ENCODE measurements around the gene R3HCC1L.
"Not testable (repeated sequence)": the region's sequence is repeated elsewhere in the genome, so short reads cannot be mapped to it uniquely, and the experiment has no call there.

R3HCC1L gene

DNA sequence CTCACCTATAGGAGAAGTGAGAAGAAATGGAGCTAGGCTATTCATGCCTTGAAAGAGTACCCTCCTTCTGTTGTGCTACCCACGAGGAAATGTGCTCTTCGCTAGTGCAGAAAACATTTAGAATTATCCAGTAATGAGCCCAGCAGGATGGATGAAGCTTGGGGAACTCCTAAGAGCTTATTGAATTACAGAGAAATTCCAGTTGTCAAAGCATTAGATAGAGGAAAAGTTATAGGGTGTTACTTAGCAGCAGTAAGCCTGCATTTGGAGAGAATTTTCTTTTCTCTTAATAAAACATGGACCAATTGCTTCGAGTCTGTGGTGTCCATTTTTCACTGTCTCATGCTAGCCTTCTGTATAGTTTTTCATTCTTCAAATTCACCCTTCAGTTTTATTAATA, 5.0 kb downstream of the R3HCC1L start:
- Histone ChIP-seq H3K27ac (ENCODE audit: insufficient read depth in 1 of 2, low read depth in 1 of 2, low read length in 2 of 2, poor library complexity in 1 of 2, severe bottlenecking in 2 of 2) (no peak overlapping the region), H3K9me3 (ENCODE audit: control extremely low read depth in 1 of 5, control insufficient read depth in 4 of 5, insufficient read depth in 2 of 5, low read depth in 1 of 5, low read length in 4 of 5) (no peaks in the 10 kb centered on the region), H3K4me1 (ENCODE audit: control extremely low read depth in 1 of 4, control insufficient read depth in 4 of 4, insufficient read depth in 4 of 4, low read length in 3 of 4) (peaks cover 0 to 10% (median 5%) of the 10 kb centered on the region in 4 experiments), H3K27me3 (replicated peaks in 2 of 5; ENCODE audit: control insufficient read depth in 4 of 5, insufficient read depth in 5 of 5, low read length in 4 of 5) (no peaks in the 10 kb centered on the region), H3K4me3 (ENCODE audit: control insufficient read depth in 1 of 7, extremely low read depth in 1 of 7, insufficient read depth in 4 of 7, low read depth in 2 of 7, low read length in 6 of 7) (no peak overlapping the region), H3K36me3 (ENCODE audit: control insufficient read depth in 4 of 4, insufficient read depth in 4 of 4, low read length in 3 of 4) (peaks cover 0 to 3% (median 0%) of the 10 kb centered on the region in 4 experiments)
- no peak for DNase-seq
- CTCF ChIA-PET, result no interaction called here
- WGBS (ENCODE audit: insufficient coverage), result 94% methylated on average over 2 of the region's 3 CpGs
- POLR2A ChIA-PET, result no interaction called here

DNA sequence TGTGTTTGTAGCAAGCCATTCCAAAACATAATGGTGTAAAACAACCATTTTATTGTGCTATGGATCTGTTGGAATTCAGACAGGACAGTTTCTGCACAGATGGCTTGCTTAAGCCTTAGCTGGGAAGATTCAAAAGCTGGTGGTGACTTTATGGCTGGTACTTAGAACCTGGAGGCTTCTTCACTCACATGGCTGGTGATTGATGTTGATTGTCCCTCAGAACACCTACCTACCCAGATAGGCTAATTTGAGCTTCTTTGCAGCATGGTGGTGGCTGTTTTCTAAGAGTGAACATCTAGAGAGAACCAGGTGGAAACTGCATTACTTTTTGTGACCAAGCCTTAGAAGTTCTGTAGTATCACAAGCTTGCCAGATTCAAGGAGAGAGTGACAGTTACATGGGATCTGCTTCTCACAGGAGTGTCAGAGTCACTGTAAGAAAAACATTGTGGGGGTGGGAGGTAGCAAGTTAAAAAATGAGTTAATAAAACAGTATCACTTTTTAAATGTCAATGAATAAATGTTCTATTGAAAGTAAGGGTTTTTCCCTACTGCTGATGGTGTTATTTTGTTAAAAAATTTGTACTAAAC, 7.1 kb downstream of the R3HCC1L start:
- H3K27ac ChIP-seq (ENCODE audit: insufficient read depth in 1 of 2, low read depth in 1 of 2, low read length in 2 of 2, poor library complexity in 1 of 2, severe bottlenecking in 2 of 2), result no peak overlapping the region
- CTCF ChIA-PET, result no interaction called here
- H3K4me3 ChIP-seq (ENCODE audit: control insufficient read depth in 1 of 7, extremely low read depth in 1 of 7, insufficient read depth in 4 of 7, low read depth in 2 of 7, low read length in 6 of 7), result no peak overlapping the region
- no peaks in the 10 kb centered on the region for H3K9me3 ChIP-seq (ENCODE audit: control extremely low read depth in 1 of 5, control insufficient read depth in 4 of 5, insufficient read depth in 2 of 5, low read depth in 1 of 5, low read length in 4 of 5)
- H3K4me1 ChIP-seq (ENCODE audit: control extremely low read depth in 1 of 4, control insufficient read depth in 4 of 4, insufficient read depth in 4 of 4, low read length in 3 of 4), result no peaks in the 10 kb centered on the region
- peaks cover 0 to 3% (median 0%) of the 10 kb centered on the region in 4 experiments for H3K36me3 ChIP-seq (ENCODE audit: control insufficient read depth in 4 of 4, insufficient read depth in 4 of 4, low read length in 3 of 4)
- no peaks in the 10 kb centered on the region for H3K27me3 ChIP-seq (replicated peaks in 2 of 5; ENCODE audit: control insufficient read depth in 4 of 5, insufficient read depth in 5 of 5, low read length in 4 of 5)
- DNase-seq, result no peak
- POLR2A ChIA-PET, result no interaction called here

DNA sequence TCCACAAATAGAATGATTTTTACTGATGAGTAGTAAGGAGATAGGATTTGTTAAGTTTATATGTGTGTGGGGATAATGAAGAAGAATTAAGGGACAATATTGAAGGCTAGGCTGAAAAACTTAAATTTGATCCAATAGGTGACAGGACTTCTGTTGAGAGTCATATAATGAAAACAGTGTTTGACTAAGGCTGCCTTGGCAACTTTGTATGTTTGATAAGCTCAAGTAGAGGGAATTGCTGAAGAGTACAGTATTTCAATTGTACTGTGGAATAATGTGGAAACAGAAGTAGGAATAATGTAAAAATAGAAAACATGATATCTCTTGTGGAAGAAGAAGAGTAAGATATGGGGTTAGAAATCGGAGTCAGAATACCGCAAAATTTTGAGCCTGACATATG, 10.5 kb downstream of the R3HCC1L start:
- H3K4me3 ChIP-seq (ENCODE audit: control insufficient read depth in 1 of 7, extremely low read depth in 1 of 7, insufficient read depth in 4 of 7, low read depth in 2 of 7, low read length in 6 of 7), result no peak overlapping the region
- H3K4me1 ChIP-seq (ENCODE audit: control extremely low read depth in 1 of 4, control insufficient read depth in 4 of 4, insufficient read depth in 4 of 4, low read length in 3 of 4), result no peaks in the 10 kb centered on the region
- CTCF ChIA-PET, result no interaction called here
- H3K36me3 ChIP-seq (ENCODE audit: control insufficient read depth in 4 of 4, insufficient read depth in 4 of 4, low read length in 3 of 4), result peaks cover 0 to 2% (median 0%) of the 10 kb centered on the region in 4 experiments
- no peak overlapping the region for H3K27ac ChIP-seq (ENCODE audit: insufficient read depth in 1 of 2, low read depth in 1 of 2, low read length in 2 of 2, poor library complexity in 1 of 2, severe bottlenecking in 2 of 2)
- POLR2A ChIA-PET, result no interaction called here
- H3K27me3 ChIP-seq (replicated peaks in 2 of 5; ENCODE audit: control insufficient read depth in 4 of 5, insufficient read depth in 5 of 5, low read length in 4 of 5), result no peaks in the 10 kb centered on the region
- DNase-seq, result no peak
- H3K9me3 ChIP-seq (ENCODE audit: control extremely low read depth in 1 of 5, control insufficient read depth in 4 of 5, insufficient read depth in 2 of 5, low read depth in 1 of 5, low read length in 4 of 5), result peaks cover 0 to 30% (median 0%) of the 10 kb centered on the region in 5 experiments
- WGBS (ENCODE audit: insufficient coverage), result 100% methylated on average over 2 of the region's 2 CpGs

DNA sequence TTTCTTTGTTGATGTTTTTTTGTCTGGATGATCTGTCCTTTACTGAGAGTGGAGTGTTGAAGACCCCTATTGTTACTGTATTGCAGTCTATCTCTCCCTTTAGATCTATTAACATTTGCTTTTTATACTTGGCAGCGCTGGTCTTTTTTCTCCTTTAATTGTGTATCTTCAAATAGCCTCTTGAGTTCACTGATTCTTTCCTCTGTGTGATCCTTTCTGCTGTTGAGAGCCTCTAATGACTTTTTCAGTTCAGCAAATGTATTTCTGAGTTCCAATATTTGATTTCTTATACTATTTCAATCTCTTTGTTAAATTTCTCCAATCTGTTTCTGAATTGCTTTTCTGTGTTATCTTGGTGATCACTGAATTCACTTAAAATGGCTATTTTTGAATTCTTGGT, 15.4 kb downstream of the R3HCC1L start:
- no peaks in the 10 kb centered on the region for H3K27me3 ChIP-seq (replicated peaks in 2 of 5; ENCODE audit: control insufficient read depth in 4 of 5, insufficient read depth in 5 of 5, low read length in 4 of 5)
- 100% methylated on average over 1 of the region's 1 CpG for WGBS (ENCODE audit: insufficient coverage)
- H3K9me3 ChIP-seq (ENCODE audit: control extremely low read depth in 1 of 5, control insufficient read depth in 4 of 5, insufficient read depth in 2 of 5, low read depth in 1 of 5, low read length in 4 of 5), result peaks cover 2 to 46% (median 12%) of the 10 kb centered on the region in 5 experiments
- peak overlapping the region in 1 of 7 experiments; percentile 23 for H3K4me3 ChIP-seq (ENCODE audit: control insufficient read depth in 1 of 7, extremely low read depth in 1 of 7, insufficient read depth in 4 of 7, low read depth in 2 of 7, low read length in 6 of 7)
- POLR2A ChIA-PET, result no interaction called here
- no peaks in the 10 kb centered on the region for H3K4me1 ChIP-seq (ENCODE audit: control extremely low read depth in 1 of 4, control insufficient read depth in 4 of 4, insufficient read depth in 4 of 4, low read length in 3 of 4)
- CTCF ChIA-PET, result no interaction called here
- H3K36me3 ChIP-seq (ENCODE audit: control insufficient read depth in 4 of 4, insufficient read depth in 4 of 4, low read length in 3 of 4), result peaks cover 4 to 18% (median 9%) of the 10 kb centered on the region in 4 experiments
- H3K27ac ChIP-seq (ENCODE audit: insufficient read depth in 1 of 2, low read depth in 1 of 2, low read length in 2 of 2, poor library complexity in 1 of 2, severe bottlenecking in 2 of 2), result no peak overlapping the region
- DNase-seq, result no peak

DNA sequence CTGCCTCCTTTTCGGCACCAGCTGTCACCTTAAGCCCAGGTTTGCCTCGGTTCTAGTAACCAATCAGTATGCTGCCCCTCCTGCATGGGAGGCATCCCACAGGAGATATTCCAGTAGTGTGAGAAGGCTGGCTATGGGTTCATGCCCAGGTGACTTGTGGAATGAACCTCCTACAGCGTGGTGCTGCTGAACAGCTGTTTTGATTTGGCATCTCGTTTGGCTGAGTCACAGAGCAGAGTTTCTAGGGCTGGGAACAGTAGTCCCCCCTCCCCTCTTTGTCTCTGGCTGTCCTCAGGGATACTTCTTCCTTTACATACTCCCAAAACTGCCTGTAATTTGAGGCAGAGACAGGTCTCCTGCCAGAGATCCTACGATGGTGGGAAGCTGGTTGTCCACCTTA, 16.1 kb downstream of the R3HCC1L start:
- POLR2A ChIA-PET, result no interaction called here
- H3K27ac ChIP-seq (ENCODE audit: insufficient read depth in 1 of 2, low read depth in 1 of 2, low read length in 2 of 2, poor library complexity in 1 of 2, severe bottlenecking in 2 of 2), result no peak overlapping the region
- no peaks in the 10 kb centered on the region for H3K4me1 ChIP-seq (ENCODE audit: control extremely low read depth in 1 of 4, control insufficient read depth in 4 of 4, insufficient read depth in 4 of 4, low read length in 3 of 4)
- CTCF ChIA-PET, result no interaction called here
- WGBS (ENCODE audit: insufficient coverage), result 98% methylated on average over 4 of the region's 5 CpGs
- peaks cover 4 to 18% (median 9%) of the 10 kb centered on the region in 4 experiments for H3K36me3 ChIP-seq (ENCODE audit: control insufficient read depth in 4 of 4, insufficient read depth in 4 of 4, low read length in 3 of 4)
- no peak for DNase-seq
- no peaks in the 10 kb centered on the region for H3K27me3 ChIP-seq (replicated peaks in 2 of 5; ENCODE audit: control insufficient read depth in 4 of 5, insufficient read depth in 5 of 5, low read length in 4 of 5)
- H3K4me3 ChIP-seq (ENCODE audit: control insufficient read depth in 1 of 7, extremely low read depth in 1 of 7, insufficient read depth in 4 of 7, low read depth in 2 of 7, low read length in 6 of 7), result no peak overlapping the region
- peaks cover 2 to 46% (median 12%) of the 10 kb centered on the region in 5 experiments for H3K9me3 ChIP-seq (ENCODE audit: control extremely low read depth in 1 of 5, control insufficient read depth in 4 of 5, insufficient read depth in 2 of 5, low read depth in 1 of 5, low read length in 4 of 5)

DNA sequence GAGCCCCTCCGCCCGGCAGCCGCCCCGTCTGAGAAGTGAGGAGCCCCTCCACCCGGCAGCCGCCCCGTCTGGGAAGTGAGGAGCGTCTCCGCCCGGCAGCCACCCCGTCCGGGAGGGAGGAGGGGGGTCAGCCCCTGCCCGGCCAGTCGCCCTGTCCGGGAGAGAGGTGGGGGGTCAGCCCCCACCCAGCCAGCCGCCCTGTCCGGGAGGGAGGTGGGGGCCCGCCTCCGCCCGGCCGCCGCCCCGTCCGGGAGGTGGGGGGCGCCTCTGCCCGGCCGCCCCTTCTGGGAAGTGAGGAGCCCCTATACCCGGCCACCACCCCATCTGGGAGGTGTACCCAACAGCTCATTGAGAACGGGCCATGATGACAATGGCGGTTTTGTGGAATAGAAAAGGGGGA, 18.3 kb downstream of the R3HCC1L start:
- H3K4me1 ChIP-seq (ENCODE audit: control extremely low read depth in 1 of 4, control insufficient read depth in 4 of 4, insufficient read depth in 4 of 4, low read length in 3 of 4); H3K27me3 ChIP-seq (replicated peaks in 2 of 5; ENCODE audit: control insufficient read depth in 4 of 5, insufficient read depth in 5 of 5, low read length in 4 of 5); H3K4me3 ChIP-seq (ENCODE audit: control insufficient read depth in 1 of 7, extremely low read depth in 1 of 7, insufficient read depth in 4 of 7, low read depth in 2 of 7, low read length in 6 of 7); H3K27ac ChIP-seq (ENCODE audit: insufficient read depth in 1 of 2, low read depth in 1 of 2, low read length in 2 of 2, poor library complexity in 1 of 2, severe bottlenecking in 2 of 2); DNase-seq; POLR2A ChIA-PET: not testable (repeated sequence)
- CTCF ChIA-PET, result interaction anchor here (1.8 kb wide), 1 partner anchor 18 kb away, joined by 6 read pairs; no protein-coding TSS in a partner anchor
- Histone ChIP-seq H3K36me3 (ENCODE audit: control insufficient read depth in 4 of 4, insufficient read depth in 4 of 4, low read length in 3 of 4) (peaks cover 7 to 23% (median 13%) of the 10 kb centered on the region in 4 experiments), H3K9me3 (ENCODE audit: control extremely low read depth in 1 of 5, control insufficient read depth in 4 of 5, insufficient read depth in 2 of 5, low read depth in 1 of 5, low read length in 4 of 5) (peaks cover 2 to 36% (median 12%) of the 10 kb centered on the region in 5 experiments)
- 96% methylated on average over 13 of the region's 30 CpGs for WGBS (ENCODE audit: insufficient coverage)

DNA sequence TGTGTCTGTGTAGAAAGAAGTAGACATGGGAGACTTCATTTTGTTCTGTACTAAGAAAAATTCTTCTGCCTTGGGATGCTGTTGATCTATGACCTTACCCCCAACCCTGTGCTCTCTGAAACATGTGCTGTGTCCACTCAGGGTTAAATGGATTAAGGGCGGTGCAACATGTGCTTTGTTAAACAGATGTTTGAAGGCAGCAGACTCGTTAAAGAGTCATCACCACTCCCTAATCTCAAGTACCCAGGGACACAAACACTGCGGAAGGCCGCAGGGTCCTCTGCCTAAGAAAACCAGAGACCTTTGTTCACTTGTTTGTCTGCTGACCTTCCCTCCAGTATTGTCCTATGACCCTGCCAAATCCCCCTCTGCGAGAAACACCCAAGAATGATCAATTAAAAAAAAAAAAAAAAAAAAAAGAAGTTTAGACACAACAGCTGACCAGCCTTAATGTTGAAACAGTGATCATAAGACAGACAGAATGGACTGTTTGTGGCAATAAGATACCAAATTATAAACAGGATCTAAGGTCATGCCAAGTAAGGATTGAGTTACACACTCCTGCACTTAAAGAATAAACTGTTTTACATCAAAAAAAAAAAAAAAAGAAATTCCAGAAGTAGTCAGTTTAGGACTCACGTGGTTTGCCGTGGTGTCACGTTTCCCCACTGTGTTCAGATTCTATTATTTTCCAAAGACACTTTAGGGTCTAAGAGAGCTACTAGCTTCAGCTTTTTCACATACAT, 18.9 kb downstream of the R3HCC1L start:
- H3K27ac ChIP-seq (ENCODE audit: insufficient read depth in 1 of 2, low read depth in 1 of 2, low read length in 2 of 2, poor library complexity in 1 of 2, severe bottlenecking in 2 of 2); DNase-seq; H3K4me1 ChIP-seq (ENCODE audit: control extremely low read depth in 1 of 4, control insufficient read depth in 4 of 4, insufficient read depth in 4 of 4, low read length in 3 of 4); POLR2A ChIA-PET; H3K27me3 ChIP-seq (replicated peaks in 2 of 5; ENCODE audit: control insufficient read depth in 4 of 5, insufficient read depth in 5 of 5, low read length in 4 of 5); H3K4me3 ChIP-seq (ENCODE audit: control insufficient read depth in 1 of 7, extremely low read depth in 1 of 7, insufficient read depth in 4 of 7, low read depth in 2 of 7, low read length in 6 of 7): not testable (repeated sequence)
- peaks cover 7 to 23% (median 13%) of the 10 kb centered on the region in 4 experiments for H3K36me3 ChIP-seq (ENCODE audit: control insufficient read depth in 4 of 4, insufficient read depth in 4 of 4, low read length in 3 of 4)
- CTCF ChIA-PET, result interaction anchor here (0.5 kb wide), 1 partner anchor 31 kb away, joined by 3 read pairs; no protein-coding TSS in a partner anchor
- H3K9me3 ChIP-seq (ENCODE audit: control extremely low read depth in 1 of 5, control insufficient read depth in 4 of 5, insufficient read depth in 2 of 5, low read depth in 1 of 5, low read length in 4 of 5), result peaks cover 2 to 31% (median 12%) of the 10 kb centered on the region in 5 experiments
- WGBS (ENCODE audit: insufficient coverage), result no CpG with 5 or more reads among the region's 8 CpGs
